ENCODE measurements around the gene AVL9. TPM values are rescaled to one million over a fixed set of nuclear protein-coding genes. Genes with fewer than 3 reads are reported as not detected.
"Not testable (repeated sequence)": the region's sequence is repeated elsewhere in the genome, so short reads cannot be mapped to it uniquely, and the experiment has no call there.

Gene AVL9
- total RNA-seq = 10 to 100 TPM; 56.2 to 62.5 TPM

DNA sequence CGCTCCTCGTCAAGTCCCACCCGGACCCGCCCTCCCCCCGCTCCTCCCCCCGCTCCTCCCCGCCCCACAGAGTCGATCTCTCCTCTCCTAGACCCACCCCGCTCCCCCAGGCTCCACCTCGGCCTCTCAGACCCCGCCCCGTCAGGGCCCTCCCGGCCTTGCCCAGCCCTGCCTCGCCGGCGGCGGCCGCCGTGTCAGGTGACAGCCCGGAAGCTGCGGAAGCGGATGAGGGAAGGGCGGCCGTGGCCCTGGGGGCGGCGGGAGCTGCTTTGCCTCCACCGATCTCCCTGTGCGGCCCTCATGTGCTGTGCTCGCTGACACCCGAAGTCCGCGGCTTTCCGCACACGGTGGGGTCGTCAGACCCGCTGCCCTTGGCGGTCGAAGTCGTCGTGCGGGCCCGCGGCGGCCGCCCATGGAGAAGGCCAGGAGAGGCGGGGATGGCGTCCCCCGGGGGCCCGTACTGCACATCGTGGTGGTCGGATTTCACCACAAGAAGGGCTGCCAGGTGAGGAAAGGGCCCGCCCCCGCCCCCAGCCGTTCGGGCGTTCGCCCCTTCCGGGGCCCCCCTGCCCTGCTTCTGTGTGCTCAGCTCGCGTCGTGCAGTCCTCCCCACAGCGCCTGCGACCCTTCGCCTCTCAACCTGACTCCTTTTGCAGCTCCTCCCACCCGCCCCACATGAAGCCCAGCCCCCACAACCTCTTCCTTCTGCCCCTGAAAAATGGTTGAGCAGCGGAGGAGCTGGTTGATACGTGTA, at the start of gene AVL9:
AVL9 (plus strand) TSS at position 192 of the 754 bp plus-strand sequence; CDS start at position 413, 221 bp downstream.
- ATAC-seq (peak; percentile 95 to 97), DNase-seq (ENCODE audit: low spot score in 2 of 2) (peak; percentile 98 to 99)
- no peaks in the 10 kb centered on the region for H3K9me3 Mint-ChIP-seq
- peak within 1 kb of the TSS; percentile 89 to 98 for H3K27ac Mint-ChIP-seq
- H3K36me3 Mint-ChIP-seq = peaks cover 8 to 29% of the 10 kb centered on the region in 2 donors

DNA sequence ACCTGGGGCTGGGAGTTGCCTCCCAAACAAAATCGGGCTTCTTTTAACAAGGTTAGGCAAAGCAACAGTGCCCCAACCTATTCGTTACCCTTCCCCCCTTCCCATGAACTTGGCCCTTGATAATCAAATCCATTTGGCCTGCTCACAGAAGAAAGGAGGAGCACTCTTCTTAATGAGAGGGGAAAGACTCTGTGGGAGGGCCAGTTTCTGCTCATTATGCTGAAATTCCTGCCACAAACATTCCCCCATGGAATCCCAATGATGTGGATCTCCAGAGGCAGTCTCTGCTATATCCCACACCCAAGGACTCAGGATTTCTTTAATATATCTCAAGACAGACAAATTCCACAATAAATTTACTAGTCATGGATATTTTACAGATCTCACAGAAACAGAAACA, 48.1 kb upstream of the AVL9 start:
- Mint-ChIP-seq H3K9me3 (peaks cover 14 to 15% of the 10 kb centered on the region in 2 donors), H3K27ac (no peak overlapping the region), H3K36me3 (peaks cover 0 to 6% of the 10 kb centered on the region in 2 donors)
- ATAC-seq (no peak), DNase-seq (ENCODE audit: low spot score in 2 of 2) (no peak)

DNA sequence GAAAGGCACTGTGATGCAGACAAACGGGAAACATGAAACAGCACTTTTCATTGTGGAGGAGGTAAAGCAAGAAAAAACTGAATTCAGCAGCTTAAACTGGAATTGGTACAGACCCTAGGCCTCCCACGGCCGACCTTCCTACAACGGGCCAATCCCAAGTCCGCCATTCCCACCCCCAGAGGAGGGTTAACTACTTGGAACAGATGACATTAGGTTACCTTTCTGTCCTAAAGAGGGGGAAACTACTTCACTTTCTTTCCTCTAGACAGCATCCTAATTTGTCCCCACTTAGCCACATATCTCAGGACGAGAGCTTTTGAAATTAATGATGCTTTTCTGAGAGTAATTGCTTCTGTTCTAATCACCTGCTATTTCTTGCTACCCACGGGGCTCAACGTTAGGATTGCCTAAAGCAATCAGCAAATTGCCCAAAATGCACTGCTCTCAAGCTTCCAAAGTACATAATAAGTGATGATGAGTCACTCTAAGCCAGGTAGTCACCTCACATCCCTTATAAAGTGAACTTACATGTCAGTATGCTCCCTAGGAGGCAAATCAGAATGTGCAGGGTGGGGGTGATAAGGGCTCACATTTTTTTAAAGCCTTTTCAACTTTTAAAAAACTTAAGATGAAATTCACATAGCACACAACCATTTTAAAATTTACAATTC, 41.8 kb upstream of the AVL9 start:
- peaks cover 0 to 11% of the 10 kb centered on the region in 2 donors for H3K36me3 Mint-ChIP-seq
- ATAC-seq (no peak), DNase-seq (ENCODE audit: low spot score in 2 of 2) (no peak)
- H3K27ac Mint-ChIP-seq = no peak overlapping the region
- H3K9me3 Mint-ChIP-seq = peaks cover 6 to 12% of the 10 kb centered on the region in 2 donors

DNA sequence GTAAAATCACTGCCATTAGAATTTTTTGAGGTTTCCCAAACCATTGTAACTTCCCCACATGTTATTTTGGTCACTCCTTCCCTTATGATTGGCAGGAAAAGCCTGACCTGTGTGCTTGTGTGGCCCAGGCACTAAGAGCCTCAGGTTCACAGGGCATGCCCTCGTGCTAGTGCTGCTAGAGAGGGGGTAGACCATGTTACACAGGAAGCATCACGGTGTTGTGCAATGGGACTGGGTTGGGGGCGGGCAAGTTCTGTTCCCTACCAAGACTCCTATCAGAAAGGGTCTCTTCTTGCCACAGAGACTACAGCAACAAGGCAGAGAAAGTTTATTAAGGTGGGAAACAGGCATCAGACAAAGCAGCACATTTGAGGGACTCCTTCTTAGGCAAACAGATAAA, 37.3 kb upstream of the AVL9 start:
- no peak overlapping the region for H3K27ac Mint-ChIP-seq
- DNase-seq (ENCODE audit: low spot score in 2 of 2) = no peak
- peaks cover 0 to 5% of the 10 kb centered on the region in 2 donors for H3K36me3 Mint-ChIP-seq
- H3K9me3 Mint-ChIP-seq = peaks cover 0 to 4% of the 10 kb centered on the region in 2 donors
- ATAC-seq = no peak

DNA sequence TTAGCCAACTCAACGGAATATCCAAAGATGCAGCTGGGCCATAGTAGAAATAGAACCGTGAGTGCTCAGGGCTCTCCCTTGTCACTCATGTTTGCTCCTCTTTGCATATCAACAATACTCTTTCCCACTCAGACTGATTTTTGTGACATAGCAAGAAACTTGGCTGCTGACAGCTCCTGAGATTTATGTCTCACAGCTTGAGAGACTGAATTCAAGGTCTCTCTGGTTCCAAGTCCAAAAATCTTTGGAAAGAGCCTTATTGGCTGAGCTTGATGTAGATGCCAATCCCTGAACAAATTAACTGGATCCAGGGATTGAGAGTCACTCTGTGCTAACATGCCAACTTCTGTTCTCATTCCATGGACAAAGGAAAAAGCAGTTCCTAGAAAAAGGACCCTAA, 35.5 kb upstream of the AVL9 start:
- DNase-seq (ENCODE audit: low spot score in 2 of 2) = no peak
- no peak for ATAC-seq
- H3K9me3 Mint-ChIP-seq = peaks cover 0 to 4% of the 10 kb centered on the region in 2 donors
- no peak overlapping the region for H3K27ac Mint-ChIP-seq
- H3K36me3 Mint-ChIP-seq = peaks cover 0 to 5% of the 10 kb centered on the region in 2 donors

DNA sequence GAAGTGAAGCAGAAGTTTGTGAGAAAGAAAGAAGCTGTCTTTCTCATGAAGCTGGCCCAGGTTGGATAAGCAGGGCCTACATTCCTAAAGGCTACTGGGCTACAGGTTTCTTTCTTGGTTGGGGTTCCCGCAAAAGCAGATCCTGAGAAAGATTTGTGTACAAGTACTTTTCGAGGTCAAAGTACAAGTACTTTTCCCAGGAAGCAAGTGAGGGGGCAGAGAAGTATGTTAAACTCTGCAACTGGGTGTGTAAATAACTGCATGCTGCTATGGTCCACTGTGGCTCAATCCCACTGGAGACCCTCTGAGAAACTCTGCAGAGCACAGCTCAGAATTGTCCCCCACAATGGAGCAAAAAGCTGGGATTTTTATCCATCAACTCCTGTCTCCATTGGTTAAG, 33.8 kb upstream of the AVL9 start:
- Mint-ChIP-seq H3K9me3 (peaks cover 0 to 4% of the 10 kb centered on the region in 2 donors), H3K27ac (no peak overlapping the region)

DNA sequence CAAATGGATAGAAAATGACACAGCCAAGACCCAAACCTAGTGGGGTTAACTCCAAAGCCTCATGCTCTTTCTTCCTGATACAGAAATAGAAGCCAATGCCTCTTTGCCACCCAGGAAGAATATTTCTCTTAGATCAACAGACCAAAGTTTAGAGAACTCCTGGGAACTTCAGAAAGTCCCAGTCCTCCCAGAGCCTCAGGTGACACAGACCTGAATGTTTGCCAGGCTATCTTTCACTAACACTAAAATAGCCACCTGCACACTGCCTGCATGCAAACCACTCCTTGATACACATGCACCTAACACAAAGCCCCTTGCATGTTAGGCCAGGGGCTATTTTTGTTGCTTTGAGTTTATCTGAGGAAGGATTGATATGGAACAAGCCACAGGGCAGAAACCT, 32.8 kb upstream of the AVL9 start:
- Mint-ChIP-seq H3K27ac (no peak overlapping the region), H3K9me3 (no peaks in the 10 kb centered on the region), H3K36me3 (no peaks in the 10 kb centered on the region)
- ATAC-seq (no peak), DNase-seq (ENCODE audit: low spot score in 2 of 2) (no peak)

More for the DNA sequence above, 33.8 kb upstream of the AVL9 start:
- H3K36me3 Mint-ChIP-seq = peaks cover 0 to 5% of the 10 kb centered on the region in 2 donors
- DNase-seq (ENCODE audit: low spot score in 2 of 2) (no peak), ATAC-seq (no peak)

DNA sequence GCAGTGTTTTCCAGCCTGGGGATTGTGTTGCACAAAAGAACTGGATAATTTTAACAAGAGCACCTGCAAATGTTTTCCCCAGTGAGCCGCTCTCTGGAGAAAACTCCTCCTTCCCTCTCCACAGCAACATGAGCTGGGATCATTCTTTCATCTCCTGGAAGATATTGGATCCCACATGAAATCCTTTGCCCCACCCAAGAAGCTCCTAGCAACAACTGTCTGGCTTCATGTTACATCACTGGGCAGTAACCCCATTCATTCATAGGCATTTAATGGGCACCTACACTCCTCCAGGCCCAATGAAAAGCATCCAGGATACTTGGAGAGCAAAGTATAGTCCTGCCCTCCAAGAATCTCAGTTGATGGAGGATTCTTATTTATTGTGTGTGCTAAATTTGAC, 32.3 kb upstream of the AVL9 start:
- ATAC-seq (no peak), DNase-seq (ENCODE audit: low spot score in 2 of 2) (no peak)
- Mint-ChIP-seq H3K27ac (no peak overlapping the region), H3K9me3 (no peaks in the 10 kb centered on the region), H3K36me3 (no peaks in the 10 kb centered on the region)

DNA sequence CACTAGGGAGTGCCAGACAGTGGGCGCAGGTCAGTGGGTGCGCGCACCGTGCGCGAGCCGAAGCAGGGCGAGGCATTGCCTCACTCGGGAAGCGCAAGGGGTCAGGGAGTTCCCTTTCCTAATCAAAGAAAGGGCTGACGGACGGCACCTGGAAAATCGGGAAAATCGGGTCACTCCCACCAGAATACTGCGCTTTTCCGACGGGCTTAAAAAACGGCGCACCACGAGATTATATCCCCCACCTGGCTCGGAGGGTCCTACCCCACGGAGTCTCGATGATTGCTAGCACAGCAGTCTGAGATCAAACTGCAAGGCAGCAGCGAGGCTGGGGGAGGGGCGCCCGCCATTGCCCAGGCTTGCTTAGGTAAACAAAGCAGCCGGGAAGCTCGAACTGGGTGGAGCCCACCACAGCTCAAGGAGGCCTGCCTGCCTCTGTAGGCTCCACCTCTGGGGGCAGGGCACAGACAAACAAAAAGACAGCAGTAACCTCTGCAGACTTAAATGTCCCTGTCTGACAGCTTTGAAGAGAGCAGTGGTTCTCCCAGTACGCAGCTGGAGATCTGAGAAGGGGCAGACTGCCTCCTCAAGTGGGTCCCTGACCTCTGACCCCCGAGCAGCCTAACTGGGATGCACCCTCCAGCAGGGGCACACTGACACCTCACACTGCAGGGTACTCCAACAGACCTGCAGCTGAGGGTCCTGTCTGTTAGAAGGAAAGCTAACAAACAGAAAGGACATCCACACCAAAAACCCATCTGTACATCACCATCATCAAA, 30.5 kb upstream of the AVL9 start:
- not testable (repeated sequence) for ATAC-seq; H3K9me3 Mint-ChIP-seq; DNase-seq (ENCODE audit: low spot score in 2 of 2); H3K36me3 Mint-ChIP-seq; H3K27ac Mint-ChIP-seq

DNA sequence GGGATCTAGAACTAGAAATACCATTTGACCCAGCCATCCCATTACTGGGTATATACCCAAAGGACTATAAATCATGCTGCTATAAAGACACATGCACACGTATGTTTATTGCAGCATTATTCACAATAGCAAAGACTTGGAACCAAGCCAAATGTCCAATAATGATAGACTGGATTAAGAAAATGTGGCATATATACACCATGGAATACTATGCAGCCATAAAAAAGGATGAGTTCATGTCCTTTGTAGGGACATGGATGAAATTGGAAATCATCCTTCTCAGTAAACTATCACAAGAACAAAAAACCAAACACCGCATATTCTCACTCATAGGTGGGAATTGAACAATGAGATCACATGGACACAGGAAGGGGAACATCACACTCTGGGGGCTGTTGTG, 25.3 kb upstream of the AVL9 start:
- H3K27ac Mint-ChIP-seq; H3K36me3 Mint-ChIP-seq; DNase-seq (ENCODE audit: low spot score in 2 of 2); ATAC-seq; H3K9me3 Mint-ChIP-seq: not testable (repeated sequence)

DNA sequence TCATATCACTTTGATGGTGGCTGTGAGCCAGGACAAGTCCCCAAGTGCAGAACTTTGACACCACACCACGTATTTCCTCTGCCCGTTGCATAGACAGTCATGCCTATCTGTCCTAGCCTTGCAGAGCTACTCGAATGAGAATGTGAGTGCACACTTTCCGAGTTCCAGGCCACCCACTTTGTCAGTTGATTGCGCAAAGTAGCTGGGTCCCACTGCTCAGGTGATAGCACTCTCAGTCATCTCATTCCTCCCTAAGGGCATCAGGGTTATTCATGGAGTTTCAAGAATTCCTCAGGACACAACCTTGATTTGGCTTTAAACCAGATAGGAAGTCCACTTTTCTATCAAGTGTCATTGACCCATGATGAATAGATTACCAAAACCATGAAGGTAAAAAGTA, 24.4 kb upstream of the AVL9 start:
- no peak for ATAC-seq
- Mint-ChIP-seq H3K36me3 (no peaks in the 10 kb centered on the region), H3K27ac (no peak overlapping the region), H3K9me3 (no peaks in the 10 kb centered on the region)
- no peak for DNase-seq (ENCODE audit: low spot score in 2 of 2)

DNA sequence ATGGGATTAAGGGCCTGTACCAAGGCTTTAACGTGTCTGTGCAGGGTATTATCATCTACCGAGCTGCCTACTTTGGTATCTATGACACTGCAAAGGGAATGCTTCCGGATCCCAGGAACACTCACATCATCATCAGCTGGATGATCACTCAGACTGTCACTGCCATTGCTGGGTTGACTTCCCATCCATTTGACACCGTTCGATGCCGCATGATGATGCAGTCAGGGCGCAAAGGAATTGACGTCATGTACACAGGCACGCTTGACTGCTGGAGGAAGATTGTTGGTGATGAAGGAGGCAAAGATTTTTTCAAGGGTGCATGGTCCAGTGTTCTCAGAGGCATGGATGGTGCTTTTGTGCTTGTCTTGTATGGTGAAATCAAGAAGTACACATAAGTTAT, 23.3 kb upstream of the AVL9 start:
- H3K27ac Mint-ChIP-seq = no peak overlapping the region
- H3K36me3 Mint-ChIP-seq = no peaks in the 10 kb centered on the region
- no peaks in the 10 kb centered on the region for H3K9me3 Mint-ChIP-seq
- DNase-seq (ENCODE audit: low spot score in 2 of 2) (no peak), ATAC-seq (no peak)

DNA sequence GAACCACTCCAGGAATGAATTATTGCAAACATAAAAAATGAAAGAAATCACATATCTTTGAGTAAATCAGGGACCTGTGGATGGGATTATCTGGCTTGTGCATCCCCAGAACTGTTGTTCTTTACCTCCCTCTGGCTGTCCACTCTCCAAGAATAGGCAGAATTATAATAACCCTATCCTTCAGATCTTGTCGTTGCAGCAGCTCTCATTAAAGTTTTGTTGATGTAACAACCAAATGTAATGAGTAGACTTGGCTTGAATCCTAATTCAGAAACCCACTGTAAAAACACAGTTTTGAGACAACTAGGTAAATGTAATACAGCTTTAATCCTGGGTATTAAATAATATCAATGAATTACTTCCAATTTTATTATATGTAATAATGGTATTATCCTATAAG, 21.3 kb upstream of the AVL9 start:
- ATAC-seq (no peak), DNase-seq (ENCODE audit: low spot score in 2 of 2) (no peak)
- no peak overlapping the region for H3K27ac Mint-ChIP-seq
- H3K9me3 Mint-ChIP-seq = no peaks in the 10 kb centered on the region
- no peaks in the 10 kb centered on the region for H3K36me3 Mint-ChIP-seq

DNA sequence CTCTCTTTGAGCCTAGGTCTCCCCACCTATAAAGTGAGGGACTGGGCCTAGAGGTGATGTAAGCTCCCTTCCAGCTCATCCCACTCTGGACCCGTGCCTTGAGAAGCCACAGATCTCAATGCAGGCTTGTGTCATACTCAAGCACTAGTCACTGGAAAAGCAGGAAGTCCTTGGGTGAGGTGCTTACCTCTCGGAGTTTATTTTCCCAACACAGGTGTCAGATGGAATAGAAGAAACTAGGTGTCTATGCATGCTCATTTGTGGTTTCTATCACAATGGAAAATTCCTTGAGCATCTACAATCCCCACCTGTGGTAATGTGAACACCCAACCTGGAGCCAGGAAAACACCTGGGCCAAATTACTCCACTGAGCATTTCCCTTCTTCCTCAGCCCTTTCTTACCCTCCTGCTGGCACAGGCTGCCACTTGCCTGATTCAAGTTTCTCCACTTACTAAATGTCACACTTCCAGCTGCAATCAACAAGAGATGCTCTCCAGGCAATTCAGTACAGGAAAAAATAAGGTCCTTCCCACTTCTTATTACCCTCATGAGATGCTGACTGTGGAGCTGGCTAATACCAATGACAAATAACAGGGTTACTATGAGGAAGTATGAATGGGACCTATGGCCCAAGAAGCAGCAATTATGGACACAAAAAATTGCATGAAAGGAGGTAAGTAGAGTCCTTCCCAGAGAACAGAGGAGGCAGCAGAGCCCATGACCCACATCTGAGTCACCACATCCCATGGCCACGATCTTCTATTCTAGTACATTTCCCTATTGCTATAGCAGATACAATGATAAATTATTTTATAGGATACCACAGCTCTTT, 18.3 kb upstream of the AVL9 start:
- DNase-seq (ENCODE audit: low spot score in 2 of 2) (no peak), ATAC-seq (no peak)
- Mint-ChIP-seq H3K36me3 (no peaks in the 10 kb centered on the region), H3K9me3 (no peaks in the 10 kb centered on the region), H3K27ac (peak overlapping the region in 1 of 2 donors; percentile 48)

DNA sequence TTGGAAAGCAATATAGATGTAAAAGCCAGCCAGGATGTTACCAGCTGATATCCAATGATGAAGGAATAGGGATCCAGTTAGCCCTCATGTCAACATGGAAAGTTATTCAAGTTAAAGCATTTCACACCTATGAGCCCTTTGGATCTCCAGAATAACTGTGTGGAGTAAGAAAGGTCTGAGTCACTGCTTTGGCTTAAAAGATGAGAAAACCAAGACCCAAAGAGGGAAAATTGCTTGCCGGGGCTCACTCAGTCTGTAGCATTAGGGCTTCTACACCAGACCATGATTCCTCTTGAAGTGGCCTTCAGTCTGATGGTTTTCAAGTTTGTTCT, 17.7 kb upstream of the AVL9 start:
- Mint-ChIP-seq H3K9me3 (no peaks in the 10 kb centered on the region), H3K27ac (peak overlapping the region in 1 of 2 donors; percentile 57), H3K36me3 (no peaks in the 10 kb centered on the region)
- DNase-seq (ENCODE audit: low spot score in 2 of 2) (no peak), ATAC-seq (no peak)

DNA sequence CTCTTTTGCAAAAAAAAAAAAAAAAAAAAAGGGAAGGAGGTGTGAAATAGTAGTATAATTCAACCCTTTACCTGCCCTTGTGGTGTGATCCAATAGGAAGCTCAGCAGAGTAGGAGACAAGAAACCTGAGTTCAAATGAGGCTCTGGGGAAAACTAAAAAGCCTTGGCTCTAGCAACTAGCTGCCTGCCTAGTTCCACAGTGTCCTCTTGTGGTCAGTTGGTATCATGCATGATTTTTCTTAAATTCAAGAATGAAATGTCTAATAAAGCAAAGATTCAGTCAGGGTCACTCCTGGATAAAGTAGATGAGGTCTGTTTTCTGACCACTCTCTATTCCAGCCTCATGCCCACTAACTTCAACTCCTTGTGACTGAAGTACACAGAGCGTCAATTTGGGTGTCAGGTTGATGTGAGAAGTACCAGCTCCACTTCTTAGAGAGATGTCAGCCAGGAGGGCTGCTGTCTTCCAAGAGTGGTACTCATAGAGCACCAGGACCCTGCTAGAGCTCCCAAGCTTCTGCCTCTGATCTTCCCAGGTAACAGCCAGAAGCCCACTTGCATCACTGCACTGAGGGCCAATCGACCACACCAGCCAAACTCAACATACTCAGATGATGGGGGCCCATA, 15.6 kb upstream of the AVL9 start:
- Mint-ChIP-seq H3K9me3 (no peaks in the 10 kb centered on the region), H3K36me3 (no peaks in the 10 kb centered on the region), H3K27ac (no peak overlapping the region)
- DNase-seq (ENCODE audit: low spot score in 2 of 2) = no peak
- ATAC-seq = no peak

Measured in activated naive CD4-positive, alpha-beta T cell treated with anti-CD3 and anti-CD28 coated beads, Interleukin-2, amount 50 U/mL, for 72 hours (primary cell).